LNCAP (cell line): ENCODE data around the gene HPCAL1.

Experiments used
- TF ChIP-seq, protein P1 (sequence below): fragments of 450-650 bp; IDR thresholded peaks from 2 replicates; pipeline ENCODE4 v1.5.1; 2017; ENCODE audit warnings: mild to moderate bottlenecking

Gene HPCAL1

DNA sequence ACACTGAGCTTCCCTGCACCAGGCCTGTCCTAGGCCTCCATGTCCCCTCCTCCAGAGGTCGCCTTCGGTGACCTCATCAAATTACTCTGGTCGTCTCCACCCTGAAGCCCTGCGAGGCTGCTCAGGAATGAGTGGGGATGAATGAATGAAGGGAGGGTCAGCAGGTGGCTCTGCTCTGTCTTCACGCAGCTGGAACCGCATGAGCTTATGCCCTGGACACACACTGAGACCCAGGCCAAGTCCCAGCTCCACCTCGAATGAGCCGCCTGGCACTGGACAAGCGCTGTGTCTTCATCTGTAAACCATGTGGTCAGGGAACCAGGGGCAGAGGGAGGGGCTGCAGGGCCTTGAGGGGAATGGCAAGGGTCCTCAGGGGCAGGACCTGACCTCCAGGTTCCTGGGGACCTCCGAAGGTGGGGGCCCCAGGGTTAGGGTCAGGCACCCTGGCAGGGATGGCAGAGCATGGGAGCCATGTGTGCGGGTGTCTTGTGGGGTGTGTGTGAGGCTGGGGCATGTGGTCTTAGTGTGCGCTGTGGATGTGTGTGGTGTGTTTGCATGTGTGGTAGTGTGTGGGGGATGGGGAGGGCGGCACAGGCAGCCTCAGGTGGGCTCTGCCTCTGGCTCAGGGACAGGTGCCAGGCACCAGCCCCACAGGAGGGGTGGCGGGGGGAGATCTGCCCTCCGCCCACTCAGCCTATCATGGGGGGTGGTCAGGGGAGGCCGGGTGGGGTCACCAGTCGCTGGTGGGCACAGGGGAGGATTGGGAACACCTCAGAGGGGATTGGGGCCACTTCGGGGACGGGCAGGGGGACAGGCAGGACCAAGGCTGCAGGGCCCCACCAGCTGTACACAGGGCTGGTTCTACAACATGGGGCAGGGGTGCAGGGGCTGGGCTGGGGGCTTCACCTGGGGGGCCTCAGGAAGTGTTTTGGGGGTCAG, 131.5 kb downstream of the HPCAL1 start:
- TF ChIP-seq, protein P1, sequence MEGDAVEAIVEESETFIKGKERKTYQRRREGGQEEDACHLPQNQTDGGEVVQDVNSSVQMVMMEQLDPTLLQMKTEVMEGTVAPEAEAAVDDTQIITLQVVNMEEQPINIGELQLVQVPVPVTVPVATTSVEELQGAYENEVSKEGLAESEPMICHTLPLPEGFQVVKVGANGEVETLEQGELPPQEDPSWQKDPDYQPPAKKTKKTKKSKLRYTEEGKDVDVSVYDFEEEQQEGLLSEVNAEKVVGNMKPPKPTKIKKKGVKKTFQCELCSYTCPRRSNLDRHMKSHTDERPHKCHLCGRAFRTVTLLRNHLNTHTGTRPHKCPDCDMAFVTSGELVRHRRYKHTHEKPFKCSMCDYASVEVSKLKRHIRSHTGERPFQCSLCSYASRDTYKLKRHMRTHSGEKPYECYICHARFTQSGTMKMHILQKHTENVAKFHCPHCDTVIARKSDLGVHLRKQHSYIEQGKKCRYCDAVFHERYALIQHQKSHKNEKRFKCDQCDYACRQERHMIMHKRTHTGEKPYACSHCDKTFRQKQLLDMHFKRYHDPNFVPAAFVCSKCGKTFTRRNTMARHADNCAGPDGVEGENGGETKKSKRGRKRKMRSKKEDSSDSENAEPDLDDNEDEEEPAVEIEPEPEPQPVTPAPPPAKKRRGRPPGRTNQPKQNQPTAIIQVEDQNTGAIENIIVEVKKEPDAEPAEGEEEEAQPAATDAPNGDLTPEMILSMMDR, result no peak

DNA sequence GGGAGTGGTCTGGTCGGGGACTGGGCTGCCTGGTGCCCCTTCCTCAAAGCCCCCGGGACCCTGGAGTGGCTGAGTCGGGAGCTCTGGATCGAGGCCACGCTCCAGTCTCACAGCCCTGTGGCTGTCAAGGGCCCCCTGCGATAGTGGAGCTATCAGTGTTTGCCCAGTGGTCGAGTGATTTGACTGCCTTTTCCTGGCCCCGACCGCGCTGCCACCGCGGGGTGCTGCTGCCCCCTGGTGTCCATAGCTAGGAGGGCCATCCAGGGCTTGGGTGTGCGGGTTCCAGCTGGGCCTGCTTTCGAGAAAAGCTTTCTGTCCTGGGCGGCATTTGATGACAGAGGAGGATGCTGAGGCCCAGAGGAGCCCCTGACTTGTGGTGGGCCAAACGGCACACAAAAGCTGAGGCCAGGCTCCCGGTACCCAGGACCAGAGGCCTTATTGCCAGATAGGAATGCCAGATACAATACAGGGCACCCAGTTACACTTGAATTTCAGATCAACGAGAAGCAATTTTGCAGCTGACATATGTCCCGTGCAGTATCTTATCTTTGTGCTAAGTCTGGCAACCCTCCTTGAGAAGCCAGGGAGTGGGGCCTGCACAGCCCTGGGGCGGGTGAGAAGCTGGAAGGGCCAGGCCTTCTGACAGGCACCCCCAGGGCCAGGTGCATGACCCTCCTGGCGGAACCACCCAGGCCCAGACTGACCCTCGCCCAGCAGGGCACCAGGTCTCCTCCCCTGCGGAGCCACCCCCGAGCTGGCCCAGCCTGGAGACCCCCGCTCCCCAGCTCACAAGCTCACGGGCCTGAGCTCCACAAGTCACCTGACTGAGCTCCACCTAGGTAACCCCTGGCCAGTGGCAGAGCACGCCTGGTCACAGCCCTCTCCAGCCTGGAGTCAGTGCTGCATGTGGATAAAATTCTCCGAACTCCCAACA, 132.4 kb downstream of the HPCAL1 start:
- TF ChIP-seq, protein P1, result peak; percentile 77

DNA sequence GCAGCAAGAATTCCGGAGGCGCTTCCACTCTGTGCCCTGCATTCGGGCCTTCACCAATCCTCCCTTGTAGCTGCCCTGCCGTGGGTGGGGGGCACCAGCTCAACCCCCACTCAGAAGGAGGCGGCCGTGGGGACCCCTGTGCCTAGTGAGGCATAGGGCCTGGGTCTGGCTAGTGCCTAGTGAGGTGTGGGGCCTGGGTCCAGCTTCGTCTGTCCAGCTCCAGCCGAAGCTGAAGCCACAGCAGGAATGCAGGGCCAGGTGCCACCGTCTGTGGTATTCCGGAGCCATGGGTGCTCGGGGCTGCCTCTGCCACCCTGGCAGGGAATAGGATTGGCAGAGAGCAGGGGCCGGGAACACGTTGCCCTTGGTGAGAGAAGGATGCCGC, 133.1 kb downstream of the HPCAL1 start:
- TF ChIP-seq, protein P1, result no peak

DNA sequence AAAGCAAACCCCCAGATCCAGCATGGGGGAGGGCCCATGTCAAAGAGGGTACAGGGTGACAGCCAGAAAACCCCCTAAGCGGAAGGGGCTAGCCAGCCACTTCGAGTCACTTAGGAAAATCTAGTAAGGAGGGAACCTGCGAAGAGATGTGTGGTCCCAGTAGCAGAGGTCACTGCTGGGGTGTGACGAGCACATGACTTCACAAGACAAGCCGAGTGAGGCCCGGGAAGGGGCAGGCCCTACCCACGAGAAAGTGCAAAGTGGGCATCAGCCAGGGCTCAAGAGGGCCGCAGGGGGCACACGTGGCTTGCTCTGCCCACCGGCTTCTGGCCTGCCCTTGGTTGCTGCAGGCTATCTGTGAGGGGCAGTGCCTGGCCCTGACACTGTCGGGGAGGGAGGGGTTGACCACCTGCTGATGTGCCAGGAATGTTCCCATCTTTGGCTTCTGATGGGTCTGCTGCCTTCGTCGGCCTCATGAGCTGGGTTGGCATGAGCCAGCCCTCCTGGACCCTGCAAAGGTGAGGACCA, 133.9 kb downstream of the HPCAL1 start:
- TF ChIP-seq, protein P1, result no peak

DNA sequence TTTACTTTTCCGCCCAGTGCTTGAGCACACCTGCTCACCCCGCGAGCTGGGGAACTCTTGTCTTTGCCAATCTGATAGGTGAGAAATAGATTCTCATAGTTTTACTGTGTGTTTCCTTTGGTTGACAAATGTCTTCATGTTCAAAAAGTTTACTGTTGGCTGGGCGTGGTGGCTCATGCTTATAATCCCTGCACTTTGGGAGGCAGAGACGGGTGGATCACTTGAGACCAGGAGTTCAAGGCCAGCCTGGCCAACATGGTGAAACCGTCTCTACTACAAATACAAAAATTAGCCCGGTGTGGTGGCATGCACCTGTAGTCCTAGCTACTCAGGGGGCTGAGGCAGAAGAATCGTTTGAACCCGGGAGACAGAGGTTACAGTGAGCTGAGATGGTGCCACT, 135.1 kb downstream of the HPCAL1 start:
- TF ChIP-seq, protein P1, result no peak

DNA sequence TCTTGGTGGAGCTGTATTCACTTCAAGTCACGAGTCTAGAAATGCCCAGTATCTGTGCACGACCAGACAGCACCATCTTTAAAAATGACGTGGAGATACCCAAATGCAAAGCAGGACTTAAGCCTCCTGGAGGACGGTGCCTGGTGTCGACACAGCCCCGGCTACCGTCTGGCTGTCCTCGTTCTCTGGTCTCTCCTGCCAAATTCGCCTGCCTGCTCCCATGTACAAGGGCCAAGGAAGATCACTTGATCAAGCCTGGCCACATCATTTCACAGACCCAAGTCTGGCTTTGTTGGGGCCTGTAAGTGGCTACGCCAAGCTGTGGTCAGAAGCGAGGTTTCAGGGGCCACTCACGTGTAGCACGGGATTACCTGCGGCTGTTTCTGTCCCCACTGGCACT, 136.0 kb downstream of the HPCAL1 start:
- TF ChIP-seq, protein P1, result no peak

DNA sequence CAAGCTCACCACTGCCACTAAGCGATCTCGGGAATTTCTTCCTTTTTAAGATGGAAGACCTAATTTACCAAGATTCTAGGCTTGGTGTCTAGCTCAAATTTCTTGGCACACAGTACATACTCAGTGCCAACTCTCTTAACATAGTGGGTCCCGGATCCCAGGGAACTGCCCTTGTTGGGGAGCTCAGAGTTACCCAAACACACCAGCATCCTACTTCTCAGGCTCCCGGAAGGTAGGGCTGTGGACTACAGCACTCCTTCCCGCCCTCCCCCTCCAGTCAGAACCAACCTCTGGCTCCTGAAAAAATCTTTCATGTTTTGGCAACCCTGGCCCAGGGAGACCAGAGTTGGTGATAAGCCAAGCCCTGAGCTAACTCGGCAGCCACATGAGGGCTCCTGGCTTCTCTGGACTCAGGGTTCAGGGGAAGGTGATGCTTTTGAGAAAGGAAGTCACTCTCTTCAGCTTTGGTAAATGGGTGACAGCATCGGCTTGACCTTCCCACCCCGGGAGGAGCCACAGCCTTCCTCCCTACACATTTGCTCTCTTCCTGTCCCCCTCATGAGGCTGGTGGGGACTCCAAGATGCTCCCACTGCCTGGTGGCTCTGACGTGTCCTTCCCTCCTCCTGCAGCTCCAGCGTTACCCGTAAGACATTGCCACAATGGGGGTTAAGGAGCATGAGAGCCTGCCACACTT, 136.6 kb downstream of the HPCAL1 start:
- TF ChIP-seq, protein P1, result no peak
